ENCODE results near the gene DHRS4L2.
A peak's percentile ranks its signal among the peaks of the same experiment; 100 is the strongest.
"Not testable (repeated sequence)": the region's sequence is repeated elsewhere in the genome, so short reads cannot be mapped to it uniquely, and the experiment has no call there.

The DHRS4L2 gene

DNA sequence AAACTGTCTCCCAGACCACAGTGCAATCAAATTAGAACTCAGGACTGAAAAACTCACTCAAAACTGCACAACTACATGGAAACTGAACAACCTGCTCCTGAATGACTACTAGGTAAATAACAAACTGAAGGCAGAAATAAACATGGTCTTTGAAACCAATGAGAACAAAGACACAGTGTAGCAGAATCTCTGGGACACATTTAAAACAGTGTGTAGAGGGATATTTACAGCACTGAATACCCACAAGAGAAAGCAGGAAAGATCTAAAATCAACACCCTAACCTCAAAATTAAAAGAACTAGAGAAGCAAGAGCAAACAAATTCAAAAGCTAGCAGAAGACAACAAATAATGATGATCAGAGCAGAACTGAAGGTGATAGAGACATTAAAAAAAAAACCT is 14.7 kb upstream of the DHRS4L2 start:
- DNase-seq: not testable (repeated sequence)

DNA sequence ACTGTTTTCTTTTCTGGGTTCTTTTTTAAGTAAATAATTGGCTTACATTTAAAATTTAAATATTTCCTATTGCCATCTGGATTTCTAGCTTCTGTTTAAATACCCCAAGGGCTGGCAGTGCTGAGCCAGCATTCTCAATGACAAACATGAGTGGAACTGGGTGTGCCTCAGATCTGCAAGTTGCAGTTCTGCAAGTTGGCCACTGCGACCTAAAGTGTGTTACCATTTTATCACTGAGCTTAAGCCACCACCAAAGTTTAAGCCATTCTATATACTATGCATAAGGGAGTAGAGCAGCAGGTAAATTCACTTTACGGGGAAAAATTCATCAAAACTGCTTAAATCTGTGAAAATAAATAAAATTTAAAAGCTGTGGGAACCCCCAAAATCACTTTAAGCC is 11.5 kb upstream of the DHRS4L2 start:
- DNase-seq: not testable (repeated sequence)

DNA sequence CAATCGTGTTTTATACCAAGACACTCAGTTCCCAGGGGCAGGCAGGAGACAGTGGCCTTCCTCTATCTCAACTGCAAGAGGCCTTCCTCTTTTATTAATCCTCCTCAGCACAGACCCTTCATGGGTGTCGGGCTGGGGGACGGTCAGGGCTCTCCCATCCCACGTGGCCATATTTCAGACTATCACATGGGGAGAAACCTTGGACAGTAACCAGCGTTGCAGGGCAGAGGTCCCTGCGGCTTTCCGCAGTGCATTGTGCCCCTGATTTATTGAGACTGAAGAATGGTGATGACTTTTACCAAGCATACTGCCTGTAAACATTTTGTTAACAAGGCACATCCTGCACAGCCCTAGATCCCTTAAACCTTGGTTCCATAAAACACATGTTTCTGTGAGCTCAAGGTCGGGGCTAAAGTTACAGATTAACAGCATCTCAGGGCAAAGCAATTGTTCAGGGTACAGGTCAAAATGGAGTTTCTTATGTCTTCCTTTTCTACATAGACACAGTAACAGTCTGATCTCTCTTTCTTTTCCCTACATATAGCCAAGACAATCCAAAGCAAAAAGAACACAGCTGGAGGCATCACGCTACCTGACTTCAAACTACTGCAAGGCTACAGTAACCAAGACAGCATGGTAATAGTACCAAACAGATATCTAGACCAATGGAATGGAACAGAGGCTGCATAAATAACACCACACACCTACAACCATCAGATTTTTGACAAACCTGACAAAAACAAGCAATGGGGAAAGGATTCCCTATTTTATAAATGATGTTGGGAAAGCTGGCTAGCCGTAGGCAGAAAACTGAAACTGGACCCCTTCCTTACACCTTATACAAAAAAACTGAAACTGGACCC is 6.5 kb upstream of the DHRS4L2 start:
- DNase-seq: not testable (repeated sequence)

DNA sequence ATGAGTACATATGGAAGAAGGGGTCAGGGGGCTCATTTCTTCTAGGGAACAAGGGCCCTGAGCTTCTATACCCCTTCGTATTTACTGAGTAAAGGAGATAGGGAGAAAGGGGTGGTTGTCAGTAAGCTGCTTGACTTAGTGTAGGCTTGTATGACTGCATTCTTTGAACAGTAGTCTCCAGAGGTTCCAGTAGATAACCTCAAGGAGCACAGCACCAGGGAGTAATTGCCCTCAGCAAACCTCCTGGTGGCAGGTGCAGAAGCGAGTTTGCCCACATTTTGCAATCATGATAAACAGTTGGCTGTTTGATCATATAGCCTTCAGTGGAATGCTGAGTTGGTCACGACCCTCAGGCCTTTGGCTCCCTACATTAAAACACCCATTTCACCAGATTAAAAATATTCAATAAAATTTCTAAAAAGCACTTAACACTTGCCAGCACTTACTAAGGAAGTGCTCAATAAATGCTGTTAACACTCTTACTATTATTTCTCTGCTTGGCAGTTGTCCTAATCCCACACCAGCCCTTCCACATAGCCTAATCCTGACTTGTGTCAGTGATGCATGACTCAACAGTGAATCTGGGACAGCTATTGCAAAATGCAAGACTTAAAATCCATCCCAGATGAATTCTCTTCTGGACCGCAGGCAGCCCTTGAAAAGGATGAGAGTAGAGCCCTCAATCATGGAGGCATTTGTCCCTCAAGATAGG is 3.7 kb upstream of the DHRS4L2 start:
- DNase-seq: no peak

DNA sequence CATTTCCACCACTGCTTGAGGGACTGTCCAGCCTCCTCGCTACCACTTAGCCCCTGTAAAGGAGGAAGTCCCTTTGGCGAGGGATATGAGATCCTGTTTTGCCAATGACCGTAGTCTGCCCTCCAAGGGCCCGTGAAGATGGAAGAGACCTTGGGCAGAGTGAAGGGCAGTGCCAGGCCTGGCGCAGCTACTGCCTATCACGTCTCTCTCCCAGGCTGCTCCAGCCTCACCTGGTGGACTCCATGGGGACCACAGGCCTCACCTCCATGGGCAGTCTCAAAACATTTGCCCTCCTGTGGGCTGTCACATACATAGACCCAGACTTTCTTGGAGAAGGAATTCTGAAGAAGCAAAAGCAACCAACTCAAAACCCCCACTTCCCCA is 514 bp upstream of the DHRS4L2 start:
- not testable (repeated sequence) for DNase-seq

DNA sequence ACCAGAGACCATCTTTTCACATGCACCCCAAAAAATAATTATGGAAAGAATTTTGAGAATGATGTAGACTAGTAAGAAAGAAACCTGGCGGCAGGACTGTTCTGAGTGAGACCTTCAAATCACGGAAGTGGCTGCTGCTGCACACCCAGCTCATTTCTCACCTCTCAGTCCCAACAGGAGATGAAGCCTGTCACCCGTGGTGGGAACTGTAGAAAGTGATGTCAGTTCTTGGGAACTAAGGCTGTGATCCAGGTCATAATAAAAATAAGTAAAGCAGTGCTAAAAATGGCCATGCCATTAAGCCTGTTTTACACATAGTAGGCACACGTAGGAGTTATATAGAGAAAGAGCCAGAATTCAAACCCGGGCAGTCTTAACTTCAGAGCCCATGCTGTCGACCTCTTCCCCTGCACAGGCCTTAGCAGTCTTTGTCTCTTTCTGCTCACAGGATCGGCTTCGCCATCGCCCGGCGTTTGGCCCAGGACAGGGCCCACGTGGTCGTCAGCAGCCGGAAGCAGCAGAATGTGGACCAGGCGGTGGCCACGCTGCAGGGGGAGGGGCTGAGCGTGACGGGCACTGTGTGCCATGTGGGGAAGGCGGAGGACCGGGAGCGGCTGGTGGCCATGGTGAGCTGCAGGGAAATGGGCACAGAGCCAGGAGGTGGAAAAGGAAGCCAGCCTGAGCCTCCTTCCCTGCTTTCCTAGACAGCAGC is 1.2 kb downstream of the DHRS4L2 start:
- not testable (repeated sequence) for DNase-seq

DNA sequence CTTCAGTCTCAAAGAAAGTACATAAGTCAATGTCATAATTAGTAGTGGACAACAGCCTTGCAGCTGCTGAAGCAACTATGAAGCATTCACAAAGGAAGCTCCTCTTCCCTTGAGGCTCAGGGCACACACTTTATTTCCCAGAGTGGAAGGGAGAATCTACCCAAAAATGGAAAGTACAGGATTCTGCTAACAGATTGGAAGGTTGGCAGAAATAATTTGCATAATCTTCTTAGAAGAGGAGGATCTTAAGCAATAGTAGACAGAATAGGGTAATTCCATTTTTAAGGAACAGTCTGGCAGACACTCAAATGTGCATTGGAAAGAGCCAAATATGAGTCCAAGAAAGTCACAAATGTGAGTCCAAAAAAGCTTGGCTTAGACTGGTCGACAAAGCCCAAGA is 2.2 kb downstream of the DHRS4L2 start:
- DNase-seq: not testable (repeated sequence)

DNA sequence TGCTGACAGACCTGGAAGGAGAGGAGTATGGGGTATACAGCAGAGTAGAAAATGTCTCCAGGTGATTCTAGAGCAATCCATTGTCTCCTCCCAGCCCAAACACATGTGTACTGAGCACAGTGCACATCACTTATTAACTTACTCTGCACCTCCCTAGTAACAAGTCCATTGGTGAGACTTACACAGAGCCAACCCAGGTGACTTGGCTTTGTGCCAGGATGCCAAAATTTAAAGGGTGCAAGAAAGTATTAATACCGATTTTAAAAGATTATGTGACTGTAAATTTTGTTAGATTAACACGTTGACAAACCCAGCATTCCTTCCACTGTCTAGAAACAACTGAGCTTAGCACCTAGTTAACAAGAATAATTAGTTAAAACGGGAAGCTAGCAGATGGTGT is 4.3 kb downstream of the DHRS4L2 start:
- DNase-seq: not testable (repeated sequence)

DNA sequence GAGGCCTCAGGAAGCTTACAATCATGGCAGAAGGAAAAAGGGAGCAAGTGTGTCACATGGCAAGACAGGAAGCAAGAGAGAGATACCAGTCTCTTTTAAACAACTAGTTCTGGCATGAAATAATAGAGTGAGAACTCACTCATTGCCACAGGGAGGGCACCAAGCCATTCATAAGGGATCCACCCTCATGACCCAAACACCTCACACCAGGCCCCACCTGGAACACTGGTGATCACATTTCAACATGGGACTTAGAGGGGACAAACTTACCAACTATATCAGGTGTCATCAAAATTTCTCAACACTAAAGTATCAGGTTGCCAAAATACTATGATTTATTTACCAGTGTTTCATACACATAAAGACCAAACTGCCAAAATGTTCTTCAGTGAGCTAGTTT is 7.3 kb downstream of the DHRS4L2 start:
- not testable (repeated sequence) for DNase-seq

DNA sequence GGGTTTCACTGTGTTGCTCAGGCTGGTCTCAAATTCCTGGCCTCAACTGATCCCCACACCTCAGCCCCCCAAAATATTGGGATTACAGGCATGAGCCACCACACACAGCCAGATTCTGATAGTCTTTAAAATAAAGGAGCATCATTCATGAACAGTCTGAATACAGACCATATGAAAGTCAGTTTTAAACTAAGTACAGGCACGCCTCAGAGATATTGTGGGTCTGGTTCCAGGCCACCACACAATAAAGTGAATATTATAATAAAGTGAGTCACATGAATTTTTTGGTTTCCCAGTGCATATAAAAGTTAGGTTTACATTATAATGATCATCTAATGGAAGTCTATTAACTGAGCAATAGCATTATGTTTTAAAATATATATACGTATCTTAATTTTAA is 8.1 kb downstream of the DHRS4L2 start:
- not testable (repeated sequence) for DNase-seq

DNA sequence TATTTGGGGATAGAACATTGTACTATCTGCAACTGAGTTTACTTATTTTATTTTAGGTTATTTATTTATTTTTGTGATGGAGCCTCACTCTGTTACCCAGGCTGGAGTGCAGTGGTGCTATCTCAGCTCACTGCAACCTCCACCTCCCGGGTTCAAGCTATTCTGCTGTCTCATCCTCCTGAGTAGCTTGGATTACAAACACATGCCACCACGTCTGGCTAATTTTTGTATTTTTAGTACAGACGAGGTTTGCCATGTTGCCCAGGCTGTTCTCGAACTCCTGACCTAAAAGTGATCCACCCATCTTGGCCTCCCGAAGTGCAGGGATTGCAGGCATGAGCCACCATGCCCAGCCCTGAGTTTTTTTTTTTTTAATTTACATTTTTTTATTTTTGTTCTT is 10.9 kb downstream of the DHRS4L2 start:
- not testable (repeated sequence) for DNase-seq

DNA sequence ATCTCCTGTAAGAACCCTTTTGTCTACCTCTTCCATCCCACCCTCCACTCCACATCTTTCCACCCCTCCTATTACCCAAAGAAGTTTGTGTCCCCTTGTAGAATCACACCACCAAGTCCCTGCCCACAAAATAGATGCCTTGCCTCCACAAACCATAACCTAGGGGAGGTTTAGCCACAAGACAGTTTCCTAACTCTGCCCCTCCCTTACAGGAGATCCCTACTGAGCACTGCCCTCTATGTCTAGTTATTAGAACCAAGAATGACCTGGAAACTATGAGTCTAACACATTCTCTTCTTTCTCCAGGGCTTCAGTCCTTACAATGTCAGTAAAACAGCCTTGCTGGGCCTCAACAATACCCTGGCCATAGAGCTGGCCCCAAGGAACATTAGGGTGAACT is 12.3 kb downstream of the DHRS4L2 start:
- not testable (repeated sequence) for DNase-seq

DNA sequence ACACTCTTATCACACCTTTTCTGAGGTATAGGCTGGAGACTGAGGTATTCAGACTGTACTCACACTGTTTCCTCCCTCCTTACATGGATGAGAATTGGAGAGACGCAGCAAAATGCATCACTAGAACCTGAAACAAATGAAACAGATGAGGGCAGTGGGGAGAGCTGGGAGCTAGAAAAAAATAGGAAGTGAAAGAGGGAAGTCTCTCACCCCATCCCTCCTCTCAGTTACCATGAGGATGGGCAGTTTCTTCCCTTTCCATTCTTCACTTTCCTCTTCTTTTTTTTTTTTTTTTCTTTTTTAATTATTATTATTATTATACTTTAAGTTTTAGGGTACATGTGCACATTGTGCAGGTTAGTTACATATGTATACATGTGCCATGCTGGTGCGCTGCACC is 12.9 kb downstream of the DHRS4L2 start:
- not testable (repeated sequence) for DNase-seq

DNA sequence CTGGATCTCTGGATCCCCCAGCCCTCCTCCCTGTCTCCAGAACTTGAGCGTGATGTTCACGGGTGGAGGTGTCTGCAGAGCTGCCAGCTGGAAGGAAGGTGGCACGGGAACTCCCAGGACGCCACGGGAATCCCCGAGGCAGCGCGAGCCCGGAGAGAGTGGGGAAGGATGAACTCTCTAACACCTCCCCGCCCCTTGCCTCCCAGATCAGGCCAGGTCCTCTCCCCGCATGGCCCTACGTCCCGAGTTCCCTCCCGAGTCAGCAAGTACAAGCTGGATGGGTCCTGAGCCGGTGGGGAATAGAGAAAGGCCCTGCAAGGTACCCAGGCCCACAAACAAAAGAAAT is 17.7 kb downstream of the DHRS4L2 start:
- not testable (repeated sequence) for DNase-seq

DNA sequence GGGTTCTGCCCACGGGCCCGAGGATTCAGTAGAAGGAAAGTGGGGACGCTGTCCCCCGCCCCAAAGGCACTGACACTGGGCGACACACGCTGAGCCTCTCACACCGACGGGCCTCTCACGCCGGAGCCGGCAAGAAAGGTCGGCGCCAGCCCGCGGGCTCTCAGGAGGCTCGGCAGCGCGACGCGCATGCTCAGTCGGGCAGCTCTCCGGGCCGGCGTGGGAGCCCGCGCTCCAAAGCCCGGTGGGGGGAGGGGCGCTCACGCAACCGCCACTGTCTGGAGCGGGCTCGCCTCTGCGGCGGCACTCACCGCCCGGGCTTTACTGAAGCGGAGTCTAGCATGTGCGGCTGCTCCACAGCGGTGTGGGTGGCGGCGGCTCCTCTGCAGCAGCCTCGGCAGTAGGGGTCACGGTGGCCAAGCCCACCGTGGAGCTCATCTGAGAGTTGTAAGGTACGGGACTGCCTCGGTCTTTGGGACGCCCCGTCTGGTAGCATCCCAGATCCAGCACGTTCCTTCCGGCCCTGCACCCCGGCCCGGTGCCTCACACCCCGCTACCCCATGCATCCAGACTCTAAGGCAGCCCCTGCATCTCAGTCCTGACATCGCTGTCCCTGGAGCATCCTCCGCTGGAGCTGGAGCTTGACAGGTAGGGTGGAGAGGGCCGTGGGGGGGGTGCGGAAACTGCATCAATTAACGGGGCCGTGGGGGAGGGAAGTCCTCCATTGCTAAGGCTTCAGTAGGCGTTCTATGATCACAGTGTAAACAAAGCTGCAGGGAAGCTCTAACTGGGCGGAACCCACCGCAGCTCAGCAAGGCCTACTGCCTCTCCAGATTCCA is 18.3 kb downstream of the DHRS4L2 start:
- peak; percentile 77 for DNase-seq

DNA sequence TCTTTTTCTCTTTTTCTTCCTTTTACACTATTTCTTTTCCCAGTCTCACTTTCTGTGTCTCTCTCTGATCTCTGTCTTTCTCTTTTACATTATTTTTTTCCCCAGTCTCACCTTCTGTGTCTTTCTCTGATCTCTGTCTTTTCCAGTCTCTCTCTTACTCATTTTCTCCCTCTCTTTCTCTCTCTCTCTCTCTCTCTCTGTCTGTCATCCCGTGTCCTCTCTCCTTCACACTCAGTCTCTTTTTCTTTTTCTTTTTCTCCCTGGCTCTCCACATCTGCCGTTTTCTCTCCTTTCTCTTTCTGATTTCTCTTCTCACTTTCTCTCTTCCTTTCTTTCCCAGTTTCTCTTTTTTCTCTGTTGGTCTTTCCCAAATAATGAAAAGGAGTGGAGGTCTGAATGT is 22.3 kb downstream of the DHRS4L2 start:
- DNase-seq: no peak

DNA sequence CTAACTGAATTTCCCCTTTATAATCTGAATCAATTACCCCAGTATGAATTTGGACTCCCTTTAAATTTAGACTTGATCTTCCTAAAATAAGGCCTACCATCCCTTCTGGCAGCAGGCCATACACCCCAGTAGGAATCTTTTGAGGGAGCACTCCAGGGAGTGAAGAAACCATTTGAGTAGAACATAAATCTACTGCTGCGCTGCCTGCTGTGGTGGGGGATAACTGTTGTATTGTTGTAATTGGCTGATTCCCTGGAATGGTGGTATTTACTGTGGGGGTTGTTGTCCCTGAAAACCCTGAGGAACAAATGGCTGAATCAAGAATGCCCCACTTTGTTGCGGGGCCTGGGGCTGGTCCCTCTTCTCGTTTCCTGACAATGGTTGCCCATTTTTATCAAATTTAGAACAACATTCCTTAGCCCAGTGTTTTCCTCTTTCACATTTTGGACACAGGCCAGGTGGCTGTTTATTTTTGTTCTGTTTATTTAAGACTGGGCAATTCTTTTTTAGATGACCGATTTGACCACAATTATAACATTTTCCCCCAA is 24.1 kb downstream of the DHRS4L2 start:
- DNase-seq: not testable (repeated sequence)

DNA sequence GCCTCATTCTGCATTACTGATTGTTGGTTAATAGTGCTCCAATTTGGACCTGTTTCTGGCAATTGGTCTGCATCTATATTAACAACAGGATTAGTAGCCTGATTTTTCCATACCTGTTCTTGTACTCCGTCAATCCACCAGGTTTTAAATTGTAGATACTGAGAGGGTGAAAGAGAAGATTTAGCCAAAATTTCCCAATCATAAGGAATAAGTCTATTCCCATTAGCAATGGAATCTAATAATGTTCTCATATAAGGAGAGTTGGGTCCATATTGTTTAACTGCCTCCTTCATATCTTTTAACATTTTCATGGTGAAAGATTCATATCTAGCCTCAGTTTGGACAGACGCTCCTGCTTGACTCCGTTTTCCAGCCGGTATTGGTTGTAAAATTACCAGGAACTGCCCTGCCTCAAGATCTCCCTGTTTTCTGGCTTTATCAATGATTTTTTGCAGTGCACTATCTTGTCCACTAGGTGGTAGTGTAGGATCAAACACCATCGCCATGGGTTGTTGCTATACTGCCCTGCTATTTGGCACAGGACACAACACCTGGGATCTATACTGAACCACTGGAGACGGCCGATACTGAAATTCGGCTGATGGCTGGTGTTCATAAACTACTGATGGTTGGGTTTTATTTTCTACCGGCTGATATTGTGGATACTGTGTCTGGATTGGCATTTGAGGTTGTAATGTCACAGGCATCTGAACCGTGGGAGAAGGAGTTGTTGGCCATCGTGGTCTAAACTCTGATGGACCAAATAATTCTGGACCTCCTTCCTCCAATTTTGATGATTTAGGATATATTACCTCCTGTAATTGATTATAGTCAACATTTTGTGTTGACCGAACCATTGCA is 25.2 kb downstream of the DHRS4L2 start:
- peak; percentile 40 for DNase-seq

DNA sequence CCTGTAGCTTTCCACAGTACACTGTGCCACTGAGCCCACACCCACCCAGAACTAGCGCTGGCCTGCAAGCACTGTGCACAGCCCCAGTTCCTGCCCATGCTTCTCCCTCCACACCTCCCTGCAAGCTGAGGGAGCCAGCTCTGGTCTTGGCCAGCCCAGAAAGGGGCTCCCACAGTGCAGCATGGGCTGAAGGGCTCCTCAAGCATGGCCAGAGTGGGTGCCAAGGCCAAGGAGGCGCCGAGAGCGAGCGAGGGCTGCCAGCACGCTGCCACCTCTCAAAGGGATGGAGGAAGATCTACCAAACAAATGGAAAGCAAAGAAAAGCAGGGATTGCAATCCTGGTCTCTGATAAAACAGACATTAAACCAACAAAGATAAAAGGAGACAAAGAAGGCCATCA is 27.0 kb downstream of the DHRS4L2 start:
- DNase-seq: not testable (repeated sequence)

DNA sequence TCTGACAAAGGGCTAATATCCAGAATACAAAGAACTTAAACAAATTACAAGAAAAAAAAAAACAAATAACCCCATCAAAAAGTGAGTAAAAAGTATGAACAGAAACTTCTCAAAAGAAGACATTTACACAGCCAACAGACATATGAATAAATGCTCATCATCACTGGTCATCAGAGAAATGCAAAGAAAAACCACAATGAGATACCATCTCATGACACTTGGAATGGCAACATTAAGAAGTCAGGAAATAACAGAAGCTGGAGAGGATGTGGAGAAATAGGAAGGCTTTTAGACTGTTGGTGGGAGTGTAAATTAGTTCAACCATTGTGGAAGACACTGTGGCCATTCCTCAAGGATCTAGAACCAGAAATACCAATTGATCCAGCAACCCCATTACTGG is 30.2 kb downstream of the DHRS4L2 start:
- DNase-seq: not testable (repeated sequence)

DNA sequence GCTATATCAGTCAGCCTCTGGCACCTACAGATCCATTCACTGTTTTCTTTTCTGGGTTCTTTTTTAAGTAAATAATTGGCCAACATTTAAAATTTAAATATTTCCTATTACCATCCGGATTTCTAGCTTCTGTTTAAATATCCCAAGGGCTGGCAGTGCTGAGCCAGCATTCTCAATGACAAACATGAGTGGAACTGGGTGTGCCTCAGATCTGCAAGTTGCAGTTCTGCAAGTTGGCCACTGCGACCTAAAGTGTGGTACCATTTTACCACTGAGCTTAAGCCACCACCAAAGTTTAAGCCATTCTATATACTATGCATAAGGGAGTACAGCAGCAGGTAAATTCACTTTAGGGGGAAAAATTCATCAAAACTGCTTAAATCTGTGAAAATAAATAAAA is 31.2 kb downstream of the DHRS4L2 start:
- DNase-seq: not testable (repeated sequence)

Measured in activated CD4-positive, CD25-positive, alpha-beta regulatory T cell treated with anti-CD3 and anti-CD28 coated beads, Interleukin-2, amount 50 U/mL, for 72 hours (primary cell).